ENCODE measurements around the gene PSME1. TPM values are rescaled to one million over a fixed set of nuclear protein-coding genes. Genes with fewer than 3 reads are reported as not detected.

The PSME1 gene
- polyA plus RNA-seq, 3 donors from 2014 or later = 1,115 to 1,243 (median 1,240) TPM

Other genes starting within 250 kb of the PSME1 start
- 10 to 100 TPM; 26.2 to 33.8 (median 31.0) TPM for gene DHRS4, start 182.4 kb upstream of the PSME1 start, polyA plus RNA-seq
- 10 to 100 TPM; 14.7 to 22.1 (median 15.8) TPM for gene DHRS4L2, start 147.3 kb upstream of the PSME1 start, polyA plus RNA-seq
- under 1 TPM; 0.09 to 0.82 (median 0.32) TPM for gene CARMIL3, start 84.2 kb upstream of the PSME1 start, polyA plus RNA-seq
- gene CPNE6, start 64.6 kb upstream of the PSME1 start, polyA plus RNA-seq = not detected
- gene PCK2, start 41.9 kb upstream of the PSME1 start, polyA plus RNA-seq = 10 to 100 TPM in 2 of 3 donors, 1 to 10 TPM in 1; 8.2 to 13.3 (median 12.0) TPM
- 100 to 1,000 TPM in 1 of 3 donors, 10 to 100 TPM in 2; 91.1 to 129 (median 98.2) TPM for gene DCAF11, start 21.4 kb upstream of the PSME1 start, polyA plus RNA-seq
- 1 to 10 TPM; 2.8 to 4.1 (median 3.0) TPM for gene NRL, start 21.2 kb upstream of the PSME1 start, polyA plus RNA-seq
- under 1 TPM; 0.28 to 0.90 (median 0.85) TPM for gene FITM1, start 5.5 kb upstream of the PSME1 start, polyA plus RNA-seq
- 10 to 100 TPM; 14.2 to 19.0 (median 17.6) TPM for gene EMC9, start 5.4 kb downstream of the PSME1 start, polyA plus RNA-seq
- 1,000 to 10,000 TPM in 1 of 3 donors, 100 to 1,000 TPM in 2; 650 to 1,160 (median 776) TPM for gene PSME2, start 10.4 kb downstream of the PSME1 start, polyA plus RNA-seq
- 10 to 100 TPM; 41.5 to 62.9 (median 59.5) TPM for gene RNF31, start 11.3 kb downstream of the PSME1 start, polyA plus RNA-seq
- gene IRF9, start 25.1 kb downstream of the PSME1 start, polyA plus RNA-seq = 100 to 1,000 TPM in 2 of 3 donors, 10 to 100 TPM in 1; 48.8 to 123 (median 102) TPM
- 10 to 100 TPM in 1 of 3 donors, 1 to 10 TPM in 2; 1.7 to 15.2 (median 3.8) TPM for gene REC8, start 35.9 kb downstream of the PSME1 start, polyA plus RNA-seq
- gene IPO4, start 52.6 kb downstream of the PSME1 start, polyA plus RNA-seq = 10 to 100 TPM; 10.1 to 21.0 (median 11.3) TPM
- gene TM9SF1, start 59.2 kb downstream of the PSME1 start, polyA plus RNA-seq = 10 to 100 TPM; 31.0 to 60.5 (median 42.4) TPM
- gene TSSK4, start 69.5 kb downstream of the PSME1 start, polyA plus RNA-seq = 1 to 10 TPM in 2 of 3 donors, under 1 TPM in 1; 0.38 to 3.0 (median 3.0) TPM
- gene CHMP4A, start 77.3 kb downstream of the PSME1 start, polyA plus RNA-seq = 100 to 1,000 TPM; 162 to 203 (median 168) TPM
- gene MDP1, start 79.9 kb downstream of the PSME1 start, polyA plus RNA-seq = 10 to 100 TPM; 29.2 to 45.5 (median 29.5) TPM
- gene NEDD8, start 96.2 kb downstream of the PSME1 start, polyA plus RNA-seq = 100 to 1,000 TPM; 347 to 503 (median 373) TPM
- 100 to 1,000 TPM in 1 of 3 donors, 10 to 100 TPM in 2; 89.3 to 134 (median 96.0) TPM for gene GMPR2, start 96.7 kb downstream of the PSME1 start, polyA plus RNA-seq
- gene TINF2, start 106.4 kb downstream of the PSME1 start, polyA plus RNA-seq = 100 to 1,000 TPM; 248 to 289 (median 249) TPM
- gene TGM1, start 127.0 kb downstream of the PSME1 start, polyA plus RNA-seq = under 1 TPM in 1 of 3 donors, not detected in 2; 0.41 TPM
- gene RABGGTA, start 135.4 kb downstream of the PSME1 start, polyA plus RNA-seq = 10 to 100 TPM; 23.3 to 52.0 (median 38.6) TPM
- 10 to 100 TPM; 31.4 to 35.9 (median 31.7) TPM for gene DHRS1, start 163.6 kb downstream of the PSME1 start, polyA plus RNA-seq
- gene NOP9, start 163.7 kb downstream of the PSME1 start, polyA plus RNA-seq = 1 to 10 TPM in 2 of 3 donors, not detected in 1; 1.4 to 2.4 TPM
- gene CIDEB, start 171.8 kb downstream of the PSME1 start, polyA plus RNA-seq = 10 to 100 TPM; 31.6 to 81.9 (median 52.1) TPM
- 1 to 10 TPM; 2.1 to 4.9 (median 3.9) TPM for gene LTB4R2, start 173.9 kb downstream of the PSME1 start, polyA plus RNA-seq
- gene LTB4R, start 175.3 kb downstream of the PSME1 start, polyA plus RNA-seq = 10 to 100 TPM; 12.4 to 13.7 (median 12.7) TPM
- under 1 TPM in 2 of 3 donors, not detected in 1; 0.31 to 0.52 TPM for gene ADCY4, start 198.9 kb downstream of the PSME1 start, polyA plus RNA-seq
- 10 to 100 TPM; 13.5 to 21.4 (median 16.0) TPM for gene RIPK3, start 203.8 kb downstream of the PSME1 start, polyA plus RNA-seq
- gene NFATC4, start 232.0 kb downstream of the PSME1 start, polyA plus RNA-seq = not detected